ENCODE results near the gene ADGRD1.

DNA sequence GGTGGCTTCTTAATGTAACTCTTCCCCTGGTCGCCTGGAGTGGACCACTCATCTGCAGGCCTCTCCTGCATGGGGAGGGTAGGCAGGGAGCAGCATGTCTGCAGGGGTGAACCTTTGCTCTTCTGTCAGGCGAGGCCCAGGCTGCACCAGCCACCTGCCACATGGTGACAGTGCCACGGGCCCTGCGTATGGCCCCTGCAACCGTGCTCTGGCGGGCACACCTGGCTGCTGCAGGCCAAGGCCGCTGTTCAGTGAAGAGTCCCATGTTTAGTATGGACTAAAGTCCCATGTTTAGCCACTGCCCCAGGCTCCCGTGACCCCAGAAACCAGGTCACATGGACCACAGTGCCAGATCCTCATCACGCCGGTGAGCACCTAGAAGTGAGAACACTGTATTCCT is 187.0 kb downstream of the ADGRD1 start:
- no peak for TF ChIP-seq POLR2A (IDR thresholded peaks at IDR 0.05; ENCODE audit: low read depth)
- TF ChIP-seq EP300 (IDR thresholded peaks at IDR 0.05) = no peak
- TF ChIP-seq, protein P1, sequence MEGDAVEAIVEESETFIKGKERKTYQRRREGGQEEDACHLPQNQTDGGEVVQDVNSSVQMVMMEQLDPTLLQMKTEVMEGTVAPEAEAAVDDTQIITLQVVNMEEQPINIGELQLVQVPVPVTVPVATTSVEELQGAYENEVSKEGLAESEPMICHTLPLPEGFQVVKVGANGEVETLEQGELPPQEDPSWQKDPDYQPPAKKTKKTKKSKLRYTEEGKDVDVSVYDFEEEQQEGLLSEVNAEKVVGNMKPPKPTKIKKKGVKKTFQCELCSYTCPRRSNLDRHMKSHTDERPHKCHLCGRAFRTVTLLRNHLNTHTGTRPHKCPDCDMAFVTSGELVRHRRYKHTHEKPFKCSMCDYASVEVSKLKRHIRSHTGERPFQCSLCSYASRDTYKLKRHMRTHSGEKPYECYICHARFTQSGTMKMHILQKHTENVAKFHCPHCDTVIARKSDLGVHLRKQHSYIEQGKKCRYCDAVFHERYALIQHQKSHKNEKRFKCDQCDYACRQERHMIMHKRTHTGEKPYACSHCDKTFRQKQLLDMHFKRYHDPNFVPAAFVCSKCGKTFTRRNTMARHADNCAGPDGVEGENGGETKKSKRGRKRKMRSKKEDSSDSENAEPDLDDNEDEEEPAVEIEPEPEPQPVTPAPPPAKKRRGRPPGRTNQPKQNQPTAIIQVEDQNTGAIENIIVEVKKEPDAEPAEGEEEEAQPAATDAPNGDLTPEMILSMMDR (IDR thresholded peaks at IDR 0.05) = no peak
- TF ChIP-seq POLR2AphosphoS5 (IDR thresholded peaks at IDR 0.05) = no peak

All from esophagus muscularis mucosa (tissue), 4 donors.